Superior temporal gyrus (tissue), 1 donor: ENCODE data around the gene TMTC3.
"Not testable (repeated sequence)": the region's sequence is repeated elsewhere in the genome, so short reads cannot be mapped to it uniquely, and the experiment has no call there.

Experiments used
- DNase-seq: peaks from one replicate; pipeline ENCODE4 v3.0.0-alpha.2; 2016; ENCODE audit errors: extremely low spot score

The TMTC3 gene

GRCh38 chr12:88166179-88166578, 24.1 kb downstream of the TMTC3 start:
- DNase-seq = no peak

- no peak for DNase-seq
Measured at GRCh38 chr12:88167384-88167783, 25.3 kb downstream of the TMTC3 start.

DNA sequence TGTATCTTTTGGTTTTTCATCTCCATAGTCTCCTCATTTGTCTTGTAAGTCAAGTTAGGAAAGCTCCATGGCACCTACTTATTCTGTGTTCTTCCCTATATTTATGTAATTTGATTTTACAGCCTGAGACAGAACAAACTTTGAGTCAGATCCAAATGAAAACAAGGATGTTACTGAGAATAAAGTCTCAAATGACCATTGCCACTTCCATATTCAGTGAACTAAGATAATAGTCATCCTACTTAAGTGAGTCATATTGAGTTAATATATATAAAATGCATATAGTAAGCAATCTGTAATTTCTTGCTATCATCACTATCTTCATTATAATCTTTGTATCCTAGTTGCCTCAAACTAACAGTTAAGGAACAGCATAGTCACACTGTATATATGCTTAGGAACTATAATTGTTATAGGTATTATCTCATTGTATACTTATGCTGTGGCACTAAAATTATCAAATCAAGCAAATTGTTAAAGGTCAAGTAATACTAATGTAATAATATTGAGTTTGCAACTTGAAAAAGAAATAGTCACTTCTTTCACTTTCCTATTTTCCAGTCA, 30.8 kb downstream of the TMTC3 start:
- DNase-seq = no peak

DNA sequence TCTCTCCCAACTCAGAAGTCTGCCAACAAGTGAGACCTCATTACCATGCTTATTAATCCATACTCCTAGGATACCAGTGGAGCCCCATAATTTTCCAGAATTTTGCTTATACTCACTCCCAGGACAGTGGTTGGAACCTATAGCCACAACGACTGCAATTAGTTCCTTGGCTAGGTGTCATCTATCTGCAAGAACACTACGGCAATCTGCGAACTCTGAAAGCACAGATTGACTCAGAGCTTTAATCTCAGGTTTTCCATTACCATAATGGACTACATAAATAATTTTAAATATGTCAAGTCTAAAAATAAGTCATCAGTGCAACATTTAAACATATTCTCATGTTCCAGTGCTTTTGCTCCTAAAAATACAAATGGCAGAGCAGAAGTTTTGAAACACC, 33.4 kb downstream of the TMTC3 start:
- DNase-seq = no peak

GRCh38 chr12:88179436-88180014, 37.4 kb downstream of the TMTC3 start:
- no peak for DNase-seq

GRCh38 chr12:88181881-88182280, 39.8 kb downstream of the TMTC3 start:
- DNase-seq = no peak

GRCh38 chr12:88182416-88182815, 40.3 kb downstream of the TMTC3 start:
- DNase-seq = no peak

GRCh38 chr12:88184196-88184595, 42.1 kb downstream of the TMTC3 start:
- DNase-seq = no peak

- no peak for DNase-seq
Measured at GRCh38 chr12:88185279-88185678, 43.2 kb downstream of the TMTC3 start.

DNA sequence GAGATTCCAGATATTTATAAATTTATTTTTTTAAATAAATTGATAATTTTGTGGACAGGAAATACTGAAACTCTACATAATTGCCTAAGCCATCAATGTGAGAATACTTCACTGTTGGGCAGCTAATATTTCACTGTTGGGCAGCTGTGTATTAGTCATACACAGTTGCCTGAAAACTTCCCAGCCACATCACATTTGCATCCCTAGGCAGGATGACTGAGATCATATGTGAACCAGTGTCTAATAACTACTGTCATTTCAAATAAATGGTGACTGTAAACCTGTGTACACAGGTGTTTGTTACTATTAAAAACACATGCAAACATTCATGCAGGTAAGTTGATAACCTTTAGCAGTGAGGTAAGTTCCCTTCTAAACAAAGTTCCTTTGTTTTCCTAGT, 43.9 kb downstream of the TMTC3 start:
- DNase-seq = no peak

DNA sequence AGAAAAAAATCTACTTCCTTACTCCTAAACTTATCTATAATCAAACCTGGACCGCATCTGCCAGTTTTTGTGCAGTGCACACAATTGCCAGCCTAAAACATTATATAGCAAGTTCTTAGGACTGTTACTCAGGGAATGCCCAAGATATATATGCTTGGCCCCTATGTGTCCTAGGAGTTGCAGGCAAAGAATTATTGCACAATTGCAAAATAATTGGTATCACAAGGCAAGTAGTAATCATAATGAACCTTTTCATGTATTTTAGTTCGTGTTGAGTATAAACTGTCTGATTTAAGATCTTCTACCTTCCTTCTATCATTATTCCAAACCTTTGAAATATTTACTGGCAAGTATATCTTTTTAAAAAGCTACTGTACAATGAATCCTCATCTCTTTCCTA, 45.5 kb downstream of the TMTC3 start:
- DNase-seq = no peak

DNA sequence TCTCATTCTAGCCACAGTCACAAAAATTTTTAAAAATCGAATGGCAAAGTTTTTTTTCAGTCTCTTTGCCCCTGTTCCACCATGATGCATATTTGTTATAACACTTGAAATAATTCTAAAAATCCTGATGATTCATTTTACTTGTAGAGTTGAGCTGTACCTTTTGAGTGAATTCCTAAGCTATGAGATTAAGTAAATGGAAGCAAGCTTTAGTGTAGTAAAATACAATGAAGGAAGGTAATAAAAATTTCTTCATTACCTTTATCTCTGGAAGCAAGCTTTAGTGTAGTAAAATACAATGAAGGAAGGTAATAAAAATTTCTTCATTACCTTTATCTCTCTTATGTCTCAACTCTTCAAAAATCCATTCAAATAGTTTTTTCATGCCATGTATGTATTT, 46.1 kb downstream of the TMTC3 start:
- no peak for DNase-seq

- no peak for DNase-seq
Measured at GRCh38 chr12:88192426-88192825, 50.3 kb downstream of the TMTC3 start.

DNA sequence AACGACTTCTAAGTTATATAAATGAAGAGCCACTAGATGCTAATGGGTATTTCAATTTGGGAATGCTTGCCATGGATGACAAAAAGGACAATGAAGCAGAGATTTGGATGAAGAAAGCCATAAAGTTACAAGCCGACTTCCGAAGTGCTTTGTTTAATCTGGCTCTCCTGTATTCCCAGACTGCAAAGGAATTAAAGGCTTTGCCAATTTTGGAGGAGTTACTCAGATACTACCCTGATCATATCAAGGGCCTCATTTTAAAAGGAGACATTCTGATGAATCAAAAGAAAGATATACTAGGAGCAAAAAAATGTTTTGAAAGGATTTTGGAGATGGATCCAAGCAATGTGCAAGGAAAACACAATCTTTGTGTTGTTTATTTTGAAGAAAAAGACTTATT, 52.8 kb downstream of the TMTC3 start:
- no peak for DNase-seq

DNA sequence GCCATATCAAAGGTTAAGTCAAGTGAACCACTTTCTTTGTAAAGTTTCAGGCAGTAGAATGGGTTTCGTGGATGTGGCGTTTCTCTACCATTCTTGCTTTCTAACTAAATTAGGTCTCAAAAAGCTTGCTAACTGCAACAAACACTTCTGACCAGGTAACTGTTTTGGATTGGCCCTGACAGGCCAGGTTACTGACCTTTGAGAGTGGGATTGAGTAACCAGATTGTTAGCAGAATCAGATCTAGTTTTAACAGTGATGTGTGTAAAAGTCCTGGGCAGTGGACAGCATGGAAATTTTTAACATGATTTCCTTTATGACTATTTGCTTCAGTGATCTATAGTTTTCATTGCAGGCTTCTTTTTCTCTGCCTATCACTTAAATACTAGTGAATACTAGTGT, 57.9 kb downstream of the TMTC3 start:
- DNase-seq = no peak

GRCh38 chr12:88202500-88202899, 60.4 kb downstream of the TMTC3 start:
- DNase-seq = no peak

- no peak for DNase-seq
Measured at GRCh38 chr12:88206601-88207000, 64.5 kb downstream of the TMTC3 start.

DNA sequence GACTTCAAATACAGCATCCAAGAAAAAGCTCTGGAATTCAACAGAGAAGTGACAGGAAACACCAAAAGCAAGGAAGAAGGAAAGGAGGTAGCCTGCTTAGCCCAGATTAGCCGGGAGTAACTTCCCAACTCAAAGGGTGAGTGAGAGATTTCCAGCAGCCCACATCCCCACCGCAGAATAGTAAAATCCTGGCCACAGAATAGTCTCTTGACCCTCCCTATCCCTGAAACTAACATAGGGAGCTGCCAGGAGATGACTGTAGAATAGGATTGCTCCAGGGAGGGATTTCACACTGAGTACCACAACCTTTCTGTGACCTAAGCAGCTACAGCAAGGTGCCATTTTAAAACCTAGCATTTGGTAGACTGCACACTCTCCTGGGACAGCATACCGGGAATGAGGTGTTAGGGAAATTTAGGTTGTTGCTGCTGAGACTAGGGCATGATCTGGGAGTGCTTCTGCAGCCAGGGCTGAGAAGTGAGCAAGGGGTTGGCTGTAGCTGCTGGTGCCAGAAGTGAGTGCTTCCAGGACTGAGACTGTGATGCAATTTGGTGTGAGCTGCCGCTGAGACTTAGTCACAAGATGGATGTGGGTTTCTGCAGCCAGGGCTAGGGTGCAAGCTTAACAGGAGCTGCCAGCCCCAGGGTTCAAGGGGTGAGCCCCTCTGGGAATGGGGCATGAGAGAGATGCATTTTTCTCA, 66.0 kb downstream of the TMTC3 start:
- no peak for DNase-seq

DNA sequence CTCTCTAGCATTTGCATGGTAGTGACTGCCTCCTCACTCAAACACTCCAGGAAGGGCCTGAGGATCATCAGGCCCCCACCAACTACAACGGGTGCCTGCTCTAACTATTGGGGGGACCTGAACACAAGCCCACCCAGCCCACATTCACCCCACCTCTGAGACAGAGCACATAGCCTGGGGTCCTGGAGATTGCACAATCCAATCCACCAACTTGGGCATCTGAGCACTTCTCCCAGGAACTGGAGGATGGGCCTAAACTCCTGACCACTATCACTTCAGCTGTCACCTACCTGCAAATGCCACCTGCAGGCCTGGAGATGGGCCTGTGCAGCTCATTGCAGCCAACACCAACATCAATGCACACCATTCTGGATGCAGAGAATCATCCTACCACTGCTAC, 66.6 kb downstream of the TMTC3 start:
- DNase-seq = no peak

DNA sequence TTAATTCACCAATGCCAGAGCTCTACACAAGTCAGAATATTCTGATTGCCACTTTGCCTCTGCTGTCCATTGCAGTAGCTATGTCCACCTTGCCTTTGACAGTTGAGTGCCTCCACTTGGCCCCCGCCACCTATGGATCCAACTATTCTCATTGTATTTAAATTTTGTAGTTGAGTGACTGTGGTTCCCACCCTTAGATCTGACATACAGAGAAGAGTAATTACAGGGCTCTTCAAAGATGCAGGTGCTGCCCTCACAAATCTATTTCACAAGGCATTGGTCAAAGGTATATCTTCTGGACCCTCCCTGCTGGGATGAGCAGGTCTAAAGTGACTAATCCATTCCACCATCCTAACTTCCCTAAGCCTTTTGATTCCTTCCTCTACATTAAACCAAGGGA, 68.2 kb downstream of the TMTC3 start:
- not testable (repeated sequence) for DNase-seq

DNA sequence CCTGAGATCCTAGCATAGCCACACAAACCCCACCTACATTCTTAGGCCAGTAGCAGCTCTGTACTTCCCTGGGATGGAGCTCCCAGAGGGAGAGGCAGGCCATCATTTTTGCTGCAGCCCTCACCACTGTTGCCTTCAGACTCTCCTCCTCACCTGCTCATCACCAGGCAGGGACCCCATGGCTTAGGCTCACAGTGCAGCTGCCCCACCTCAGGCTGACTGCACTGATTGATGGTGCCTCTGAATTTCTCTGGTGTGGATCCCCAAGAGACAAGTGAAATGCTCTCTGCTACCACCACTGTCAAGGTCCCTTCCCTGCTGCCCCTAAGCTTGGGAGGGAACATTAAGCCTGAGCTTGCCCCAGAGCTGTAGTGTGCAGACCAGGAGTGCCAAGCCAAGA, 76.2 kb downstream of the TMTC3 start:
- no peak for DNase-seq

GRCh38 chr12:88219861-88220260, 77.8 kb downstream of the TMTC3 start:
- no peak for DNase-seq

- no peak for DNase-seq
Measured at GRCh38 chr12:88223519-88223918, 81.4 kb downstream of the TMTC3 start.

GRCh38 chr12:88225776-88226175, 83.7 kb downstream of the TMTC3 start:
- no peak for DNase-seq
